Brain pericyte (primary cell): ENCODE data around the gene JAG1.
"Not testable (repeated sequence)": the region's sequence is repeated elsewhere in the genome, so short reads cannot be mapped to it uniquely, and the experiment has no call there.

ENCODE experiments used
- DNase-seq: peaks from one replicate; pipeline ENCODE4 v3.0.0-alpha.2; 2012; ENCODE audit warnings: low read depth, low spot score

JAG1 gene

GRCh38 chr20:10637563-10637962 lies 36.2 kb downstream of the JAG1 start:
- DNase-seq = peak; percentile 88

DNA sequence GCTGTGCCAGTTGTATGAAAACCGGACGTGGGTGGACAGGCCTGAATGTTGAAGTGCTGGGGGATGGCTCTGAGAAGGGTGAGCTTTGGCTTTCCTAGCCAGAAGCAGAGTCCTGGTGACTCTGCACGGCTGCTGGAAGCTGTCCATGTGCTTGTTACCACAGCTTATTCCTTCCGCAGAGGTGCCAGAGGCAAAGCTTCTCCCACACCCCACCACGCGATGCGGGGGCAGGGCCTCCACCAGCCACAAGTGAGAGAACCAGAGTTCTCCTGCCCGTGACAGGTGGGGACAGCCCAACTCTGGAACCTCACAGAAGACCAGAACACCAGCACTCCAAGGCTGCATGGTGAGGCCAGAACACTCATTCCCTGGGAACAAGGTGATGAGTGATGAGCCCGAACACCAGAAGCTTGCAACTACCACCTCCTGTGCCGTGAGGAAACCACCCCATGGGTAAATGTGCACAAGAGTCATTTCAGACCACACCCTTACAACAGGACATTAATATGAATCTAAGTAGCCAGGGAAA lies 36.7 kb downstream of the JAG1 start:
- DNase-seq = no peak

- DNase-seq = no peak
Measured at GRCh38 chr20:10636326-10636818, 37.4 kb downstream of the JAG1 start.

- no peak for DNase-seq
Measured at GRCh38 chr20:10635476-10636208, 38.2 kb downstream of the JAG1 start.

- DNase-seq = peak; percentile 91
Measured at GRCh38 chr20:10634683-10635411, 39.0 kb downstream of the JAG1 start.

DNA sequence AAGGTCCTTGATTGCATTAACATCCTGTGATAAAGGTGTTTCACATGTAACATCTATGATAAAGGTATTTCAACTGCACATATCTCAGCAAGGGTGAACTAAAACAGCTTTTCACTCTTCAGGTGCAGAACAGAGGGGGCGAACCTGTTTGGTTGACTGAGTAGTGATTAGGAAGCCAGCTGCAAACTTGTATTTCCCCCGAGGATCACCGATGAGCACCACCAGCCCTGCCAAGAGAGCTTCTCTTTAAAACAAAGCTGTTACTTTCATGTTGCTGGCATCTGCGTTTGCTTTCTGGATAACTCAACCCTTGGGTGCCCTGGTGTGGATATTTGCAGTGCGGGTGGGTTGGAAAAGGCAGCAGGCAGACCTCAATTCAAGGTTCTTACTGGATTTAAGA lies 39.6 kb downstream of the JAG1 start:
- DNase-seq = no peak

- no peak for DNase-seq
Measured at GRCh38 chr20:10633718-10634117, 40.1 kb downstream of the JAG1 start.

- DNase-seq = no peak
Measured at GRCh38 chr20:10632721-10633509, 40.9 kb downstream of the JAG1 start.

- no peak for DNase-seq
Measured at GRCh38 chr20:10631126-10631525, 42.7 kb downstream of the JAG1 start.

- DNase-seq = no peak
Measured at GRCh38 chr20:10629946-10630650, 43.7 kb downstream of the JAG1 start.

DNA sequence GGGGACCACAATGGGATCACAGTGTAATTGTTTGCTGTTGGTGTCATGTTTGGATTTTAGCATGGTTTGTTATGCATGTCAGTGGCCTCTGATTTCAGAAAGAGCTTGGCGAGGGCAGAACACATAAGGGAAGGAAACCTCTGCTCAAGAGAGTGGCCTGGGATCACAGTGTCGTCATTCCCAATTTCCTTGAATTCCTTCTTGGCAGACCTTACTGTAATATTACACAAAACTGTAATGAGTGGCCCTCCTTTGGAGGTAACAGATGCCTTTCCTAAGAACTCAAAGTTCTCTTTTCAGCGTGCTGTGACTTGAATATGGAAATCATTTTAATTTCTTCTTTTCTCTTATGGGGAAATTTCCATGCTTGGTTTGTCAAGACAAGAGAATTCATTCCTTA lies 46.9 kb downstream of the JAG1 start:
- DNase-seq = no peak

DNA sequence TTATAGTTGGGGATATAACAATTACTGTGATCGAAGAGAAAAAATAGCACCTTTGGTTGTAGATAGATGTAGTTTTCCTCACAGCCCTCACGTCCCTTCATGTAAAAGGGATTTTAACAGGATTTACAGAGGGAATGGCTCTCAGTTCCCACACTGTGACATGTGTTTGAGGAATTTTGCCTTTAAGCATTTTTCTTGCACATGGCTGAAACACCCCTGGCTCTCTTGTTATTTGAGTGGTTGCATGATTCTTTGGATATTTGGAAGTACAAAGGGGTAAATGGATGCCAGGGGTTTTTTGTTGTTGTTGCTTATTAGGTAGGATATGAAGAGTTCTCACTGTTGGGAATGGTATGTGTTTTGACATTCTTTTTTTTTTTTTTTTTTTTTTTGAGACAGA lies 48.2 kb downstream of the JAG1 start:
- no peak for DNase-seq

GRCh38 chr20:10622657-10623418 lies 51.0 kb downstream of the JAG1 start:
- DNase-seq = no peak

- DNase-seq = no peak
Measured at GRCh38 chr20:10621149-10621548, 52.6 kb downstream of the JAG1 start.

DNA sequence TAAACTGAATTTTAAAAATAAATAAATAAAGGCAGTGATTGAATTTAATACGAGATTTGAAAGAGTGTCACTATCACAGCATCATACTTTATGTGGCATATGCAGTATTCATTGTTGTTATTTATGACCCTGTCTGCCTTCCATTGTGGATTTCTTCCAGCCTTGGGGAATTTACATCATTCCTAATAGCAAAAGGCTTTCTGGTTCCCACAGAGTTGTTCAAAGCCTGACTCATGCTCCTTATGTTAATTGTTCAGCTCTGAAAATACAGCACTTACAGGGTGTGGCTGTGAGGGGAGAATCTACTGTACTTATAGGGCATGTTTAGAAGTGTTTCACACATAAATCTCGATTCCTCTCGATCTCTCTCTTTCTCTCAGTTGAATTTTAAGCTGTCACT lies 54.4 kb downstream of the JAG1 start:
- no peak for DNase-seq

- no peak for DNase-seq
Measured at GRCh38 chr20:10618611-10619245, 55.1 kb downstream of the JAG1 start.

DNA sequence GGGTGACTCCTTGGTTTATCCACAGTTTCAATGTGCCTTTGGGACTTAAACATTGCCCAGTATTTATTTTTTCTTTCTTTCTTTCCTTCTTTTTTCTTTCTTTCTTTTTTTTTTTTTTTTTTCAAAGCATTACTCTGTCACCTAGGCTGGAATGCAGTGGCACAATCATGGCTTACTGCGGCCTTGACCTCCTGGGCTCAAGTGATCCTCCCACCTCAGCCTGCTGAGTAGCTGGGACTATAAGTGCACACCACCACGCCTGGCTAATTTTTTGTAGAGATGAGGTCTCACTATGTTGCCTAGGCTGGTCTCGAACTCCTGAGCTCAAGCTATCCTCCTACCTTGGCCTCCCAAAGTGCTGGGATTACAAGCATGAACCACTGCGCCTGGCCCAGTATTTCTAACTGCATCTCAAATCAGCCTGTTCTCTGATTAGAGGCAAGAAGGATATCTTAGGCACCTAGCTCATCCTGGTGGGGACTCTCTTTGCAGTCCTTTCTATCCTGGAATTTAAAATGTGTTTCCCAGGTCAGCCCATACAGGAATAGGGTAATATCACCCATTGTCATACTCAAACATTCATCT lies 56.2 kb downstream of the JAG1 start:
- not testable (repeated sequence) for DNase-seq

DNA sequence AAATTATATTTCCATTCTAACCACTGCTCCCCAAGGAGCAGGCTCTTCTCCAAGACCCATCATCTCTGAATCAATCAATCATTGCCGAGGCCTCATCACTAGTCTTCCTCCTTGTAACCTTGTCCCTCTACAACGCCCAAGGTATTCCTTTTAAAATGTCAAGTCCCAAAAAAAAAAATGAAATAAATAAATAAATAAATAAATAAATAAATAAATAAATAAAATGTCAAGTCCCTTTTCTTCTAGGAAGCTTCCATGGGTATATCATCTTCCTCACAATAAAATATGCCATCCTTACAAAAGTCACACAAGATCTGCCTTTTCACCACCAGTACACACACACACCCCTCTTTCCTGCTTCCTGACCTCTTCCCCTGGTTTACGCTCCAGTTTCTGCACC lies 57.6 kb downstream of the JAG1 start:
- DNase-seq = no peak

DNA sequence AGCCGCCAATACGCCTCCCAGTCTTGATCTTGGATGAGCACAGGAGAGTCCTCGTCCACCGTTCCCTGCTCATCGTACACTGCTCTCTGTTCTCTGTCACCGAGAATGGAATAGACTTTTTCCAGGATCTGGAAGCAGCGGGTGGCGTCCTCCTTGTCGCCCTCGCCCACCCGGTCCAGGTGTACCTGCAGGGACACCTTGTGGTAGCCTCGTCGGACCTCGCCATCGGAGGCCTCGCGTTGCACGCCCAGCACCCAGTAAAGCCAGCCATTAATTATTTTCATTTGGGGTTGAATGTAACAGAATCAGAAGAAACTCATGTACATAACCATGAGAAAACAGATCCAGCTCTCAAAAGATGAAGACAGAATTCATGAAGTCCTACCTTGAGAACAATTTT lies 59.9 kb downstream of the JAG1 start:
- no peak for DNase-seq

GRCh38 chr20:10613426-10613825 lies 60.4 kb downstream of the JAG1 start:
- not testable (repeated sequence) for DNase-seq
